Esophagus squamous epithelium (tissue), 5 donors: ENCODE results near the gene INSRR. TPM values are rescaled to one million over a fixed set of nuclear protein-coding genes. Genes with fewer than 3 reads are reported as not detected.

ENCODE experiments used
- DNase-seq: peaks from one replicate; lab custom pipeline; 2025; lab: John Stamatoyannopoulos, UW
- H3K27ac ChIP-seq, 4 donors: fragments of 200-600 bp; sonication (generic); one replicate each; pipeline ENCODE4 v1.5.1; 2016 to 2019; ENCODE audit warnings: mild to moderate bottlenecking in 1 of 4
- H3K27me3 ChIP-seq, 4 donors: fragments of 200-600 bp; sonication (generic); 1 replicate in 3 of 4; 2 replicates in 1 of 4; pipeline versions ENCODE4 v1.5.1 to v1.6.0; 2017 to 2021; ENCODE audit warnings: antibody characterized with exemption in 1 of 4
- H3K36me3 ChIP-seq, 3 donors: fragments of 200-600 bp; sonication (generic); one replicate each; pipeline ENCODE4 v1.5.1; 2016 to 2019
- H3K4me1 ChIP-seq, 3 donors: fragments of 200-600 bp; sonication (generic); one replicate each; pipeline ENCODE4 v1.5.1; 2017 to 2019
- H3K4me3 ChIP-seq, 4 donors: fragments of 200-600 bp; sonication (generic); 1 replicate in 3 of 4; 2 replicates in 1 of 4; pipeline ENCODE4 v1.5.1; 2016 to 2019; ENCODE audit warnings: mild to moderate bottlenecking in 2 of 4, moderate library complexity in 1 of 4
- H3K9me3 ChIP-seq, 3 donors: fragments of 200-600 bp; sonication (generic); one replicate each; pipeline ENCODE4 v1.5.1; 2016 to 2019
- CTCF ChIP-seq, 6 experiments: fragments of 450-650 bp in 4 of 6; fragments of 200-600 bp in 2 of 6; sonication (generic) in 2 of 6; IDR thresholded peaks; one replicate each; pipeline ENCODE4 v1.5.1; 2016 to 2019; ENCODE audit warnings: antibody characterized with exemption in 6 of 6, mild to moderate bottlenecking in 4 of 6, moderate library complexity in 4 of 6
- POLR2A ChIP-seq, 4 donors: fragments of 450-650 bp; IDR thresholded peaks; one replicate each; pipeline ENCODE4 v1.6.1; 2017; ENCODE audit warnings: antibody characterized with exemption in 4 of 4, mild to moderate bottlenecking in 4 of 4, moderate library complexity in 3 of 4
- WGBS, 2 donors: methylation state at CpG; one replicate each; pipeline ENCODE4 v1.1.5; 2018; 5-methylcytosine and 5-hydroxymethylcytosine counted together
- intact Hi-C: fragments of 100-400 bp; cut with DNase I; formaldehyde crosslinking; loops from one replicate; pipeline ENCODE4 v1.15.0; 2022
- total RNA-seq, 4 donors: library from RNA; depleted of rRNA; stranded (reverse); fragments of >200 nt; gene quantifications; one replicate each; pipeline ENCODE4 v1.1.0, GENCODE V29; 2016
- donor health status: DM: yes; HTN: yes; CAD: no.

Gene INSRR
- total RNA-seq, 4 donors from 2014 or later, result not detected

GRCh38 chr1:156889802-156890580, 31.1 kb upstream of the INSRR start:
- TF ChIP-seq POLR2A (IDR thresholded peaks at IDR 0.05) (no peak), CTCF (IDR thresholded peaks at IDR 0.05) (peak; percentile 62 to 80 (median 74))
- H3K27ac ChIP-seq, result no peak overlapping the region
- no peak for DNase-seq
- H3K4me1 ChIP-seq, result peaks cover 7 to 35% (median 7%) of the 10 kb centered on the region in 3 donors
- no peak overlapping the region for H3K4me3 ChIP-seq
- 24 to 43% methylated on average over 6 to 8 of the region's 8 CpGs for WGBS, 2 donors
- H3K36me3 ChIP-seq, result no peaks in the 10 kb centered on the region
- no peaks in the 10 kb centered on the region for H3K9me3 ChIP-seq
- intact Hi-C loops, result no loop called here
- peaks cover 0 to 73% (median 2%) of the 10 kb centered on the region in 4 donors for H3K27me3 ChIP-seq

GRCh38 chr1:156887734-156888133, 28.8 kb upstream of the INSRR start:
- no peak overlapping the region for H3K4me3 ChIP-seq
- no peak for DNase-seq
- no peak overlapping the region for H3K27ac ChIP-seq
- H3K36me3 ChIP-seq, result no peaks in the 10 kb centered on the region
- no peak for TF ChIP-seq POLR2A (IDR thresholded peaks at IDR 0.05)
- no peak for TF ChIP-seq CTCF (IDR thresholded peaks at IDR 0.05)
- 23 to 69% methylated on average over 4 of the region's 6 CpGs for WGBS, 2 donors
- H3K4me1 ChIP-seq, result peaks cover 1 to 16% (median 3%) of the 10 kb centered on the region in 3 donors
- H3K9me3 ChIP-seq, result no peaks in the 10 kb centered on the region
- intact Hi-C loops, result no loop called here
- H3K27me3 ChIP-seq, result peaks cover 0 to 71% (median 2%) of the 10 kb centered on the region in 4 donors

- Histone ChIP-seq H3K9me3 (no peaks in the 10 kb centered on the region), H3K4me3 (no peak overlapping the region), H3K27ac (no peak overlapping the region), H3K27me3 (peaks cover 0 to 71% (median 2%) of the 10 kb centered on the region in 4 donors), H3K4me1 (peaks cover 0 to 12% (median 0%) of the 10 kb centered on the region in 3 donors), H3K36me3 (no peaks in the 10 kb centered on the region)
- intact Hi-C loops, result no loop called here
- TF ChIP-seq CTCF (IDR thresholded peaks at IDR 0.05), result no peak
- TF ChIP-seq POLR2A (IDR thresholded peaks at IDR 0.05), result no peak
- WGBS, 2 donors, result 24 to 32% methylated on average over 2 to 3 of the region's 3 CpGs
- DNase-seq, result no peak
Observed at GRCh38 chr1:156887317-156887716, 28.4 kb upstream of the INSRR start.

- intact Hi-C loops, result no loop called here
- H3K36me3 ChIP-seq, result no peaks in the 10 kb centered on the region
- peaks cover 0 to 6% (median 0%) of the 10 kb centered on the region in 3 donors for H3K4me1 ChIP-seq
- WGBS, 2 donors, result 44 to 48% methylated on average over 5 to 6 of the region's 6 CpGs
- DNase-seq, result no peak
- no peaks in the 10 kb centered on the region for H3K9me3 ChIP-seq
- H3K4me3 ChIP-seq, result no peak overlapping the region
- H3K27me3 ChIP-seq, result peaks cover 0 to 71% (median 0%) of the 10 kb centered on the region in 4 donors
- TF ChIP-seq POLR2A (IDR thresholded peaks at IDR 0.05) (no peak), CTCF (IDR thresholded peaks at IDR 0.05) (no peak)
- no peak overlapping the region for H3K27ac ChIP-seq
Observed at GRCh38 chr1:156886583-156887281, 27.8 kb upstream of the INSRR start.

- H3K9me3 ChIP-seq, result no peaks in the 10 kb centered on the region
- no peak overlapping the region for H3K27ac ChIP-seq
- H3K27me3 ChIP-seq, result peaks cover 0 to 71% (median 0%) of the 10 kb centered on the region in 4 donors
- DNase-seq, result no peak
- no peak for TF ChIP-seq POLR2A (IDR thresholded peaks at IDR 0.05)
- TF ChIP-seq CTCF (IDR thresholded peaks at IDR 0.05), result no peak
- intact Hi-C loops, result no loop called here
- 52 to 57% methylated on average over 5 to 13 of the region's 13 CpGs for WGBS, 2 donors
- H3K4me3 ChIP-seq, result no peak overlapping the region
- H3K4me1 ChIP-seq, result peaks cover 0 to 5% (median 0%) of the 10 kb centered on the region in 3 donors
- no peaks in the 10 kb centered on the region for H3K36me3 ChIP-seq
Observed at GRCh38 chr1:156885880-156886355, 27.0 kb upstream of the INSRR start.
